NT2/D1 (cell line): ENCODE data around the gene PRKG1.

ENCODE experiments used
- DNase-seq: peaks from one replicate; pipeline ENCODE4 v3.0.0-alpha.2; 2011; ENCODE audit warnings: low read depth, low spot score
- H3K27me3 ChIP-seq: 2 replicates; pipeline ENCODE4 v1.6.0; 2011; ENCODE audit warnings: mild to moderate bottlenecking; ENCODE audit not compliant: insufficient read length, insufficient read depth
- H3K36me3 ChIP-seq: 2 replicates; pipeline ENCODE4 v1.6.1; 2011; ENCODE audit warnings: mild to moderate bottlenecking, low read length, mixed read lengths; ENCODE audit not compliant: insufficient read depth, insufficient read length
- H3K4me1 ChIP-seq: 2 replicates; pipeline ENCODE4 v1.5.1; 2011; ENCODE audit not compliant: insufficient read depth, insufficient read length
- H3K4me3 ChIP-seq: 2 replicates; pipeline ENCODE4 v1.5.1; 2011; ENCODE audit warnings: low read depth; ENCODE audit not compliant: insufficient read length
- H3K9ac ChIP-seq: 2 replicates; pipeline ENCODE4 v1.6.0; 2011; ENCODE audit warnings: low read depth; ENCODE audit not compliant: insufficient read length
- H3K9me3 ChIP-seq: 2 replicates; pipeline ENCODE4 v1.5.1; 2011; ENCODE audit warnings: mild to moderate bottlenecking, low read length; ENCODE audit not compliant: insufficient read depth
- SUZ12 ChIP-seq: IDR thresholded peaks from 2 replicates; pipeline ENCODE4 v1.6.1; 2011; ENCODE audit not compliant: insufficient read length, insufficient read depth; ENCODE audit errors: extremely low read depth
- YY1 ChIP-seq: IDR thresholded peaks from 2 replicates; pipeline ENCODE4 v1.6.1; 2011; ENCODE audit not compliant: insufficient read length, insufficient read depth
- ZNF274 ChIP-seq: IDR thresholded peaks from 2 replicates; pipeline ENCODE4 v1.6.1; 2011; ENCODE audit warnings: mild to moderate bottlenecking, low read depth, low read length

The PRKG1 gene

GRCh38 chr10:51103554-51104217, 29.4 kb downstream of the PRKG1 start:
- no peaks in the 10 kb centered on the region for H3K4me1 ChIP-seq
- H3K4me3 ChIP-seq = no peak overlapping the region
- TF ChIP-seq ZNF274 (no peak), SUZ12 (no peak), YY1 (no peak)
- H3K27me3 ChIP-seq = no peaks in the 10 kb centered on the region
- H3K9me3 ChIP-seq = no peaks in the 10 kb centered on the region
- H3K36me3 ChIP-seq = no peaks in the 10 kb centered on the region
- no peak for DNase-seq
- H3K9ac ChIP-seq = no peak overlapping the region

GRCh38 chr10:51106311-51106945, 32.1 kb downstream of the PRKG1 start:
- DNase-seq = no peak
- no peaks in the 10 kb centered on the region for H3K9me3 ChIP-seq
- H3K27me3 ChIP-seq = no peaks in the 10 kb centered on the region
- TF ChIP-seq SUZ12 (no peak), ZNF274 (no peak), YY1 (no peak)
- no peak overlapping the region for H3K9ac ChIP-seq
- no peak overlapping the region for H3K4me3 ChIP-seq
- H3K36me3 ChIP-seq = no peaks in the 10 kb centered on the region
- H3K4me1 ChIP-seq = no peaks in the 10 kb centered on the region

- TF ChIP-seq ZNF274 (no peak), YY1 (no peak), SUZ12 (no peak)
- no peaks in the 10 kb centered on the region for H3K27me3 ChIP-seq
- no peak overlapping the region for H3K4me3 ChIP-seq
- no peak overlapping the region for H3K9ac ChIP-seq
- no peaks in the 10 kb centered on the region for H3K4me1 ChIP-seq
- H3K9me3 ChIP-seq = no peaks in the 10 kb centered on the region
- DNase-seq = no peak
- no peaks in the 10 kb centered on the region for H3K36me3 ChIP-seq
Observed at GRCh38 chr10:51108406-51108805, 34.1 kb downstream of the PRKG1 start.

GRCh38 chr10:51109801-51110533, 35.7 kb downstream of the PRKG1 start:
- no peaks in the 10 kb centered on the region for H3K36me3 ChIP-seq
- H3K4me1 ChIP-seq = no peaks in the 10 kb centered on the region
- DNase-seq = no peak
- H3K9me3 ChIP-seq = no peaks in the 10 kb centered on the region
- TF ChIP-seq SUZ12 (no peak), ZNF274 (no peak), YY1 (no peak)
- H3K9ac ChIP-seq = no peak overlapping the region
- H3K4me3 ChIP-seq = no peak overlapping the region
- no peaks in the 10 kb centered on the region for H3K27me3 ChIP-seq

- DNase-seq = no peak
- no peaks in the 10 kb centered on the region for H3K4me1 ChIP-seq
- no peaks in the 10 kb centered on the region for H3K27me3 ChIP-seq
- H3K9ac ChIP-seq = no peak overlapping the region
- H3K9me3 ChIP-seq = no peaks in the 10 kb centered on the region
- H3K4me3 ChIP-seq = no peak overlapping the region
- H3K36me3 ChIP-seq = no peaks in the 10 kb centered on the region
- TF ChIP-seq ZNF274 (no peak), SUZ12 (no peak), YY1 (no peak)
Observed at GRCh38 chr10:51112013-51112412, 37.7 kb downstream of the PRKG1 start.

GRCh38 chr10:51113007-51113406, 38.7 kb downstream of the PRKG1 start:
- Histone ChIP-seq H3K4me1 (no peaks in the 10 kb centered on the region), H3K9ac (no peak overlapping the region), H3K36me3 (no peaks in the 10 kb centered on the region), H3K27me3 (no peaks in the 10 kb centered on the region), H3K4me3 (no peak overlapping the region), H3K9me3 (no peaks in the 10 kb centered on the region)
- TF ChIP-seq YY1 = no peak
- TF ChIP-seq ZNF274 = no peak
- no peak for TF ChIP-seq SUZ12
- no peak for DNase-seq

GRCh38 chr10:51117053-51117660, 42.9 kb downstream of the PRKG1 start:
- Histone ChIP-seq H3K27me3 (no peaks in the 10 kb centered on the region), H3K9me3 (no peaks in the 10 kb centered on the region), H3K36me3 (no peaks in the 10 kb centered on the region), H3K4me1 (no peaks in the 10 kb centered on the region), H3K4me3 (no peak overlapping the region), H3K9ac (no peak overlapping the region)
- no peak for TF ChIP-seq ZNF274
- no peak for TF ChIP-seq YY1
- no peak for TF ChIP-seq SUZ12
- no peak for DNase-seq
